GM12878 (cell line): Measurements from ENCODE around the gene LASP1. TPM values are rescaled to one million over a fixed set of nuclear protein-coding genes. Genes with fewer than 3 reads are reported as not detected.

Source experiments
- ATAC-seq: fragments of 200-7000 bp; cut with Tn5 transposase; 3 replicates; pipeline ENCODE4 v1.9.1; 2020; ENCODE audit warnings: mild to moderate bottlenecking, moderate library complexity
- BruUV-seq: library from RNA; stranded (reverse); fragments of 400-500 nt; replicated peaks from 2 replicates; lab custom pipeline; 2021; lab: Mats Ljungman, UMichigan
- CTCF ChIA-PET: fragments of 300-600 bp; sonication (Branson Sonifier 250); formaldehyde crosslinking; extraction: SDS; loops from one replicate; lab custom pipeline; 2021; ENCODE audit warnings: inconsistent platforms; lab: Yijun Ruan, JAX
- POLR2A ChIA-PET: fragments of 350-600 bp; formaldehyde crosslinking; extraction: SDS; loops from one replicate; lab custom pipeline; 2021; ENCODE audit warnings: inconsistent platforms; lab: Charles Lee
- RAD21 ChIA-PET: fragments of 300-600 bp; sonication (Branson Sonifier 250); formaldehyde crosslinking; loops from one replicate; lab custom pipeline; 2023; ENCODE audit warnings: antibody characterized with exemption; ENCODE audit not compliant: unreplicated experiment; lab: Charles Lee
- SMC1A ChIA-PET: fragments of 300-600 bp; sonication (Branson Sonifier 250); formaldehyde crosslinking; loops from one replicate; lab custom pipeline; 2023; ENCODE audit not compliant: unreplicated experiment, uncharacterized antibody; lab: Charles Lee
- DNase-seq: peaks from one replicate; pipeline ENCODE4 v3.0.0-alpha.2; 2011; ENCODE audit warnings: low read depth, low spot score
- FAIRE-seq: peaks from 3 replicates; lab custom pipeline; 2011; peaks lifted over from hg19 to GRCh38; lab: Jason Lieb, UNC
- H2AFZ ChIP-seq: 2 replicates; pipeline ENCODE4 v1.6.0; 2011; ENCODE audit warnings: low read depth, low read length, control low read depth; ENCODE audit not compliant: control insufficient read depth
- H3K27ac ChIP-seq: 2 replicates; pipeline ENCODE4 v1.5.1; 2011; ENCODE audit warnings: control low read depth; ENCODE audit not compliant: control insufficient read depth, insufficient read depth
- H3K27me3 ChIP-seq, 2 experiments: replicated peaks in 1 of 2; 2 replicates each; pipeline versions ENCODE4 v1.6.0 to v1.6.1; 2011; ENCODE audit warnings: low read length in 1 of 2; ENCODE audit not compliant: control insufficient read depth in 2 of 2, insufficient read depth in 2 of 2
- H3K36me3 ChIP-seq, 2 experiments: 2 replicates each; pipeline ENCODE4 v1.5.1; 2011; ENCODE audit warnings: low read length in 1 of 2; ENCODE audit not compliant: control insufficient read depth in 2 of 2, insufficient read depth in 2 of 2
- H3K4me1 ChIP-seq: 2 replicates; pipeline ENCODE4 v1.6.1; 2011; ENCODE audit warnings: mild to moderate bottlenecking, low read length, moderate library complexity, mixed read lengths; ENCODE audit not compliant: control insufficient read depth, insufficient read depth
- H3K4me2 ChIP-seq: 2 replicates; pipeline ENCODE4 v1.6.0; 2011; ENCODE audit warnings: control low read depth; ENCODE audit not compliant: control insufficient read depth, insufficient read depth
- H3K4me3 ChIP-seq: fragments of 200-600 bp; sonication (generic); 2 replicates; pipeline ENCODE4 v1.5.1; 2016
- H3K79me2 ChIP-seq: 2 replicates; pipeline ENCODE4 v1.6.0; 2011; ENCODE audit warnings: low read length; ENCODE audit not compliant: control insufficient read depth, insufficient read depth
- H3K9ac ChIP-seq: 2 replicates; pipeline ENCODE4 v1.8.0; 2011; ENCODE audit warnings: low read length, control low read depth, mixed read lengths; ENCODE audit not compliant: control insufficient read depth, insufficient read depth
- H3K9me3 ChIP-seq: replicated peaks from 3 replicates; pipeline ENCODE4 v1.5.1; 2011; ENCODE audit warnings: mild to moderate bottlenecking, low read length; ENCODE audit not compliant: control insufficient read depth, insufficient read depth
- H4K20me1 ChIP-seq: 2 replicates; pipeline ENCODE4 v1.6.0; 2011; ENCODE audit not compliant: control insufficient read depth, insufficient read depth
- E2F4 ChIP-seq: IDR thresholded peaks from 2 replicates; pipeline ENCODE4 v1.6.1; 2012; ENCODE audit warnings: low read depth, low read length, improper control_type of control experiment
- ESRRA ChIP-seq: IDR thresholded peaks from 2 replicates; pipeline ENCODE4 v1.6.1; 2012; ENCODE audit warnings: mild to moderate bottlenecking, low read length, improper control_type of control experiment
- HDAC6 ChIP-seq: fragments of 200-600 bp; sonication (generic); IDR thresholded peaks from one replicate; pipeline ENCODE4 v1.8.0; 2017; ENCODE audit warnings: antibody characterized with exemption; ENCODE audit not compliant: unreplicated experiment
- IKZF1 ChIP-seq: fragments of 450-650 bp; conservative IDR thresholded peaks from 2 replicates; pipeline ENCODE4 v1.6.1; 2017; ENCODE audit warnings: antibody characterized with exemption, mild to moderate bottlenecking
- MYC ChIP-seq: IDR thresholded peaks from 2 replicates; pipeline ENCODE4 v1.6.1; 2011; ENCODE audit warnings: mild to moderate bottlenecking, low read length, moderate library complexity, inconsistent platforms; ENCODE audit not compliant: insufficient read depth, insufficient replicate concordance, insufficient read length, severe bottlenecking
- NRF1 ChIP-seq: conservative IDR thresholded peaks from 2 replicates; pipeline ENCODE4 v1.6.1; 2011; ENCODE audit warnings: mild to moderate bottlenecking, low read depth, low read length, improper control_type of control experiment
- POLR2AphosphoS2 ChIP-seq: IDR thresholded peaks from 2 replicates; pipeline ENCODE4 v1.6.1; 2011; ENCODE audit warnings: low read depth, mild to moderate bottlenecking, low read length, improper control_type of control experiment, moderate library complexity
- SRF ChIP-seq, 2 experiments: IDR thresholded peaks; 2 replicates each; pipeline ENCODE4 v1.6.1; 2011; ENCODE audit warnings: low read depth in 2 of 2, low read length in 2 of 2, mild to moderate bottlenecking in 1 of 2, moderate library complexity in 1 of 2
- STAT3 ChIP-seq: IDR thresholded peaks from 2 replicates; pipeline ENCODE4 v1.6.1; 2011; ENCODE audit warnings: low read depth, low read length, improper control_type of control experiment
- TAF1 ChIP-seq: IDR thresholded peaks from 2 replicates; pipeline ENCODE4 v1.6.1; 2011; ENCODE audit warnings: mild to moderate bottlenecking, low read depth, low read length, borderline replicate concordance
- WRNIP1 ChIP-seq: IDR thresholded peaks from 2 replicates; pipeline ENCODE4 v1.6.1; 2011; ENCODE audit warnings: low read depth, low read length, improper control_type of control experiment, borderline replicate concordance
- ZBTB40 ChIP-seq: fragments of 450-650 bp; IDR thresholded peaks from 2 replicates; pipeline ENCODE4 v1.6.1; 2016; ENCODE audit warnings: mild to moderate bottlenecking, moderate library complexity, borderline replicate concordance
- WGBS: methylation state at CpG from one replicate; pipeline ENCODE4 v1.1.6; 2016; ENCODE audit warnings: low lambda C conversion rate; ENCODE audit not compliant: insufficient replicate concordance, insufficient coverage; ENCODE audit errors: missing lambda C conversion rate; 5-methylcytosine and 5-hydroxymethylcytosine counted together
- in situ Hi-C: fragments of 300-500 bp; cut with MboI; formaldehyde crosslinking; loops from 9 replicates; pipeline ENCODE4 v1.14.3; 2018; ENCODE audit warnings: mixed read lengths
- intact Hi-C: fragments of 100-400 bp; cut with micrococcal nuclease; formaldehyde crosslinking; loops from one replicate; pipeline ENCODE4 v1.14.2; 2022; ENCODE audit not compliant: unreplicated experiment
- polyA plus RNA-seq, 11 experiments: library from polyadenylated mRNA; depleted of rRNA in 4 of 11; unstranded in 6 of 11; stranded (reverse) in 5 of 11; fragments of >200 nt; fragmentation: Nextera tagmentation in 4 of 11; fragmentation: Illumina TruSeq in 1 of 11; extraction: Ambion mirVana in 4 of 11; extraction: Trizol in 1 of 11; gene quantifications; 1 replicate in 1 of 11; 2 replicates in 10 of 11; pipeline versions ENCODE4 v1.2.1 to v1.2.3, GENCODE V29; 2011 to 2016; ENCODE audit warnings: inconsistent platforms in 2 of 11, missing spikeins in 2 of 11, low read depth in 1 of 11
- total RNA-seq, 4 experiments: library from RNA; depleted of rRNA in 3 of 4; stranded (reverse); fragments of >200 nt in 3 of 4; fragmentation: Illumina TruSeq in 1 of 4; extraction: Trizol in 1 of 4; gene quantifications; 2 replicates each; pipeline versions ENCODE4 v1.2.1 to v1.2.3, GENCODE V29; 2013 to 2021

Gene LASP1
- total and polyA plus RNA-seq, 10 of the 15 experiments (the other 5 are each of a cell fraction or from before 2014, with no cell fraction given) = 21.0 to 114 (median 59.3) TPM

- DNase-seq (no peak), ATAC-seq (no peak), FAIRE-seq (no peak)
- Histone ChIP-seq H2AFZ (no peak overlapping the region), H3K4me2 (no peak overlapping the region), H3K4me3 (no peak overlapping the region), H3K4me1 (no peaks in the 10 kb centered on the region), H3K9ac (no peak overlapping the region), H3K36me3 (peaks cover 29 to 40% of the 10 kb centered on the region in 2 experiments), H3K9me3 (no peaks in the 10 kb centered on the region; the same call in 2 of the 3 replicates), H3K79me2 (peaks cover 4% of the 10 kb centered on the region), H3K27ac (no peak overlapping the region), H4K20me1 (no peaks in the 10 kb centered on the region; the same call in 1 of the 2 replicates), H3K27me3 (no peaks in the 10 kb centered on the region)
- no peak for TF ChIP-seq HDAC6
- no peak for TF ChIP-seq ZBTB40
- no peak for TF ChIP-seq MYC
- no peak for TF ChIP-seq POLR2AphosphoS2
- no peak for TF ChIP-seq E2F4
- no peak for TF ChIP-seq SRF (IDR thresholded peaks at IDR 0.05; ENCODE audit: low read depth in 2 of 2, low read length in 2 of 2)
- no peak for TF ChIP-seq NRF1
- no peak for TF ChIP-seq STAT3
- no peak for TF ChIP-seq IKZF1
- no peak for TF ChIP-seq ESRRA
- TF ChIP-seq WRNIP1 = no peak
- no peak for TF ChIP-seq TAF1
- ChIA-PET SMC1A (interaction anchor here (0.7 to 1.2 kb wide), 2 partner anchors 20 to 251 kb away, joined by 3 read pairs; no protein-coding TSS in a partner anchor), POLR2A (no interaction called here), RAD21 (no interaction called here), CTCF (no interaction called here)
- intact Hi-C loops (no loop called here), in situ Hi-C loops (no loop called here)
- 66% methylated on average over 8 of the region's 8 CpGs for WGBS
- no TSS peak for BruUV-seq
Measured at GRCh38 chr17:38891441-38891840, 21.6 kb downstream of the LASP1 start.
